K562 (cell line): ENCODE measurements around the gene AKR1C4. TPM values are rescaled to one million over a fixed set of nuclear protein-coding genes. Genes with fewer than 3 reads are reported as not detected.
"Not testable (repeated sequence)": the region's sequence is repeated elsewhere in the genome, so short reads cannot be mapped to it uniquely, and the experiment has no call there.

Experiments used
- ATAC-seq: fragments of 200-7000 bp; cut with Tn5 transposase; 3 replicates; pipeline ENCODE4 v1.9.1; 2020; ENCODE audit warnings: moderate library complexity
- BruUV-seq: library from RNA; stranded (reverse); fragments of 400-500 nt; replicated peaks from 2 replicates; lab custom pipeline; 2021; lab: Mats Ljungman, UMichigan
- CTCF ChIA-PET: fragments of 300-600 bp; formaldehyde crosslinking; extraction: SDS; loops from one replicate; lab custom pipeline; 2021; ENCODE audit warnings: low intra/inter-chr PET ratio; lab: Yijun Ruan, JAX
- POLR2A ChIA-PET: fragments of 300-600, 350-650 bp; sonication (Branson Sonifier 250); formaldehyde crosslinking; extraction: SDS; loops from one replicate; lab custom pipeline; 2021; ENCODE audit warnings: antibody characterized with exemption, inconsistent platforms; lab: Yijun Ruan, JAX
- DNase-seq, 4 experiments: peaks; one replicate each; pipeline versions ENCODE4 v3.0.0 to v3.0.0-alpha.2; 2011 to 2018; ENCODE audit warnings: low spot score in 3 of 4, mixed read lengths in 3 of 4; ENCODE audit errors: extremely low read depth in 1 of 4
- FAIRE-seq: peaks from 2 replicates; lab custom pipeline; 2011; peaks lifted over from hg19 to GRCh38; lab: Jason Lieb, UNC
- H2AFZ ChIP-seq: 2 replicates; pipeline ENCODE4 v1.6.0; 2011; ENCODE audit warnings: low read depth, low read length, control low read depth, inconsistent platforms
- H3K27ac ChIP-seq: fragments of 200-600 bp; 3 replicates; pipeline ENCODE4 v1.8.0; 2011; ENCODE audit warnings: low read depth, mild to moderate bottlenecking, control low read depth, inconsistent platforms, low read length, moderate library complexity, mixed read lengths; ENCODE audit errors: extremely low read depth
- H3K27me3 ChIP-seq, 2 experiments: fragments of 300-600 bp in 1 of 2; 2 replicates in 1 of 2; 3 replicates in 1 of 2; pipeline versions ENCODE4 v1.6.0 to v1.8.0; 2011; ENCODE audit warnings: inconsistent platforms in 2 of 2, low read length in 2 of 2, mild to moderate bottlenecking in 1 of 2, mixed read lengths in 1 of 2, moderate library complexity in 1 of 2; ENCODE audit not compliant: control insufficient read depth in 2 of 2, insufficient read depth in 2 of 2
- H3K36me3 ChIP-seq: fragments of 300-600 bp; 3 replicates; pipeline ENCODE4 v1.8.0; 2011; ENCODE audit warnings: mild to moderate bottlenecking, low read length, inconsistent platforms; ENCODE audit not compliant: control insufficient read depth, insufficient read depth
- H3K4me1 ChIP-seq, 2 experiments: fragments of 200-600 bp in 1 of 2; replicated peaks in 1 of 2; 2 replicates in 1 of 2; 3 replicates in 1 of 2; pipeline versions ENCODE4 v1.5.1 to v1.8.0; 2011; ENCODE audit warnings: inconsistent platforms in 2 of 2, low read length in 2 of 2, mild to moderate bottlenecking in 1 of 2, mixed read lengths in 1 of 2, moderate library complexity in 1 of 2; ENCODE audit not compliant: control insufficient read depth in 2 of 2, insufficient read depth in 2 of 2
- H3K4me2 ChIP-seq: 2 replicates; pipeline ENCODE4 v1.6.1; 2011; ENCODE audit warnings: low read length, control low read depth, inconsistent platforms, mixed read lengths; ENCODE audit not compliant: insufficient read depth
- H3K4me3 ChIP-seq: fragments of 200-600 bp; sonication (generic), shearing (Covaris generic); 2 replicates; pipeline ENCODE4 v1.5.1; 2016; ENCODE audit warnings: control low read depth, inconsistent platforms
- H3K79me2 ChIP-seq: fragments of 200-600 bp; 3 replicates; pipeline ENCODE4 v1.8.0; 2011; ENCODE audit warnings: low read length, inconsistent platforms; ENCODE audit not compliant: control insufficient read depth, insufficient read depth
- H3K9ac ChIP-seq, 2 experiments: 2 replicates each; pipeline versions ENCODE4 v1.6.0 to v1.6.1; 2011; ENCODE audit warnings: low read depth in 2 of 2, low read length in 2 of 2, control low read depth in 1 of 2, inconsistent platforms in 1 of 2, mild to moderate bottlenecking in 1 of 2, mixed read lengths in 1 of 2; ENCODE audit not compliant: insufficient read depth in 1 of 2
- H3K9me1 ChIP-seq: one replicate; pipeline ENCODE4 v1.6.0; 2011; ENCODE audit warnings: inconsistent platforms, mild to moderate bottlenecking, low read length, moderate library complexity; ENCODE audit not compliant: control insufficient read depth, insufficient read depth
- H3K9me3 ChIP-seq: replicated peaks from 2 replicates; pipeline ENCODE4 v1.5.1; 2011; ENCODE audit warnings: low read depth, low read length, inconsistent platforms; ENCODE audit not compliant: control insufficient read depth, insufficient read depth
- H4K20me1 ChIP-seq: replicated peaks from 2 replicates; pipeline ENCODE4 v1.6.1; 2011; ENCODE audit warnings: low read length, inconsistent platforms, mixed read lengths; ENCODE audit not compliant: control insufficient read depth, insufficient read depth
- CBX5 ChIP-seq: IDR thresholded peaks from 2 replicates; pipeline ENCODE4 v1.6.1; 2014; ENCODE audit warnings: low read depth, borderline replicate concordance
- CTCF ChIP-seq, 3 experiments: IDR thresholded peaks in 2 of 3; conservative IDR thresholded peaks in 1 of 3; 2 replicates each; pipeline ENCODE4 v1.5.1; 2011 to 2012; ENCODE audit warnings: low read length in 3 of 3, mild to moderate bottlenecking in 3 of 3, control low read depth in 2 of 3, improper control_type of control experiment in 1 of 3, inconsistent platforms in 1 of 3, low read depth in 1 of 3, mixed read lengths in 1 of 3, moderate library complexity in 1 of 3; ENCODE audit not compliant: insufficient read depth in 2 of 3
- RAD21 ChIP-seq, 2 experiments: fragments of 250-450 bp in 1 of 2; fragments of 450-650 bp in 1 of 2; sonication (Bioruptor Pico) in 1 of 2; formaldehyde crosslinking in 1 of 2; IDR thresholded peaks in 1 of 2; conservative IDR thresholded peaks in 1 of 2; 2 replicates each; pipeline versions ENCODE4 v1.4.0 to v1.8.0; 2020 to 2022; ENCODE audit warnings: mild to moderate bottlenecking in 2 of 2, moderate library complexity in 1 of 2
- WGBS: fragments of 100-300 bp; shearing (Covaris generic); methylation state at CpG from one replicate; pipeline ENCODE4 v1.1.6; 2016; ENCODE audit warnings: low coverage, mixed read lengths; ENCODE audit not compliant: insufficient coverage; ENCODE audit errors: missing lambda C conversion rate; 5-methylcytosine and 5-hydroxymethylcytosine counted together
- in situ Hi-C: fragments of 300-500 bp; cut with MboI; formaldehyde crosslinking; loops from 4 replicates; pipeline ENCODE4 v1.15.0; 2018; ENCODE audit warnings: inconsistent platforms, mixed read lengths
- intact Hi-C: fragments of 100-400 bp; cut with micrococcal nuclease; formaldehyde crosslinking; loops from 2 replicates; pipeline ENCODE4 v1.14.2; 2022
- polyA plus RNA-seq, 8 experiments: library from polyadenylated mRNA; depleted of rRNA in 4 of 8; stranded (reverse) in 5 of 8; unstranded in 3 of 8; fragments of >200 nt; fragmentation: Nextera tagmentation in 2 of 8; fragmentation: Illumina TruSeq in 1 of 8; extraction: Ambion mirVana in 2 of 8; extraction: Trizol in 1 of 8; gene quantifications; 2 replicates each; pipeline versions ENCODE4 v1.2.1 to v1.2.3, GENCODE V29; 2011 to 2014; ENCODE audit warnings: inconsistent platforms in 1 of 8, missing spikeins in 1 of 8
- total RNA-seq, 7 experiments: library from RNA; depleted of rRNA in 6 of 7; stranded (reverse); fragments of >200 nt in 6 of 7; fragmentation: Illumina TruSeq in 2 of 7; extraction: Trizol in 2 of 7; gene quantifications; 2 replicates each; pipeline versions ENCODE4 v1.2.1 to v1.2.3, GENCODE V29; 2011 to 2021; ENCODE audit warnings: low replicate concordance in 1 of 7

The AKR1C4 gene
- total and polyA plus RNA-seq, 9 of the 15 experiments (the other 6 are each of a cell fraction or from before 2014, with no cell fraction given): 0.13 TPM; not detected in 8

- H2AFZ ChIP-seq, in situ Hi-C loops, BruUV-seq, intact Hi-C loops, H3K9ac ChIP-seq, POLR2A ChIA-PET, H3K36me3 ChIP-seq, H3K4me1 ChIP-seq, H3K79me2 ChIP-seq, H3K27me3 ChIP-seq, H3K9me3 ChIP-seq, H3K4me3 ChIP-seq, H3K9me1 ChIP-seq, H4K20me1 ChIP-seq, CTCF ChIA-PET, H3K27ac ChIP-seq: not testable (repeated sequence)
- DNase-seq: peak in 1 of 4 experiments; percentile 16
- no CpG with 5 or more reads among the region's 1 CpG for WGBS
- TF ChIP-seq RAD21 (CRISPR knock-in tag; conservative IDR thresholded peaks at IDR 0.05 in 1 of 2, IDR thresholded peaks at IDR 0.05 in 1 of 2): peak in 1 of 2 experiments; percentile 45; a peak in 2 of 4 replicates
- 0 out of 2 replicates have a peak, but pooled peaks have one; percentile 26 for TF ChIP-seq CBX5
- TF ChIP-seq CTCF (IDR thresholded peaks at IDR 0.05 in 2 of 3, conservative IDR thresholded peaks at IDR 0.05 in 1 of 3; ENCODE audit: insufficient read depth in 2 of 3, low read depth in 1 of 3, low read length in 3 of 3): peak in 2 of 3 experiments; percentile 19 to 40; a peak in 3 of 6 replicates
- TF ChIP-seq, all 486 proteins: peak for 3; not testable (repeated sequence) for 483
- FAIRE-seq, H3K4me2 ChIP-seq: not testable (repeated sequence)
- peak; percentile 74 for ATAC-seq
These were observed 13.6 kb downstream of the AKR1C4 start for GRCh38 chr10:5210261-5210660.
